K562 (cell line): ENCODE data around the gene WDR46. TPM values are rescaled to one million over a fixed set of nuclear protein-coding genes. Genes with fewer than 3 reads are reported as not detected.

ENCODE experiments used
- CBX5 ChIP-seq: IDR thresholded peaks from 2 replicates; pipeline ENCODE4 v1.6.1; 2014; ENCODE audit warnings: low read depth, borderline replicate concordance
- CHCHD3 ChIP-seq: fragments of 250-450 bp; sonication (Bioruptor Pico); IDR thresholded peaks from 2 replicates; pipeline ENCODE4 v2.1.2; 2022; ENCODE audit warnings: mild to moderate bottlenecking
- FOSL1 ChIP-seq: fragments of 200-800 bp; sonication (Bioruptor generic); conservative IDR thresholded peaks from 2 replicates; pipeline ENCODE4 v1.6.1; 2016; ENCODE audit warnings: missing genetic modification characterization, missing compliant biosample characterization
- FOXP1 ChIP-seq: sonication (generic); formaldehyde crosslinking; IDR thresholded peaks from 2 replicates; pipeline ENCODE4 v1.8.0; 2022; ENCODE audit warnings: mild to moderate bottlenecking, missing genetic modification reagents
- MXI1 ChIP-seq: IDR thresholded peaks from 2 replicates; pipeline ENCODE4 v1.6.1; 2011; ENCODE audit warnings: low read depth, mild to moderate bottlenecking, improper control_type of control experiment, low read length
- PYGO2 ChIP-seq: fragments of 450-650 bp; IDR thresholded peaks from 2 replicates; pipeline ENCODE4 v1.6.1; 2016; ENCODE audit warnings: mild to moderate bottlenecking, missing genetic modification characterization, moderate library complexity, missing compliant biosample characterization
- TEAD4 ChIP-seq, 2 experiments: sonication (generic) in 1 of 2; formaldehyde crosslinking in 1 of 2; IDR thresholded peaks; 2 replicates each; pipeline versions ENCODE4 v1.6.1 to v1.8.0; 2012 to 2022; ENCODE audit warnings: borderline replicate concordance in 1 of 2, inconsistent platforms in 1 of 2, low read length in 1 of 2, mild to moderate bottlenecking in 1 of 2, missing genetic modification reagents in 1 of 2
- ZKSCAN8 ChIP-seq: fragments of 200-800 bp; sonication (Bioruptor generic); IDR thresholded peaks from 2 replicates; pipeline ENCODE4 v1.6.1; 2016; ENCODE audit warnings: missing genetic modification characterization, missing compliant biosample characterization
- ZNF695 ChIP-seq: fragments of 450-650 bp; formaldehyde crosslinking; IDR thresholded peaks from 2 replicates; pipeline ENCODE4 v1.4.0; 2020; ENCODE audit warnings: mild to moderate bottlenecking, moderate library complexity
- polyA plus RNA-seq, 8 experiments: library from polyadenylated mRNA; depleted of rRNA in 4 of 8; stranded (reverse) in 5 of 8; unstranded in 3 of 8; fragments of >200 nt; fragmentation: Nextera tagmentation in 2 of 8; fragmentation: Illumina TruSeq in 1 of 8; extraction: Ambion mirVana in 2 of 8; extraction: Trizol in 1 of 8; gene quantifications; 2 replicates each; pipeline versions ENCODE4 v1.2.1 to v1.2.3, GENCODE V29; 2011 to 2014; ENCODE audit warnings: inconsistent platforms in 1 of 8, missing spikeins in 1 of 8
- total RNA-seq, 7 experiments: library from RNA; depleted of rRNA in 6 of 7; stranded (reverse); fragments of >200 nt in 6 of 7; fragmentation: Illumina TruSeq in 2 of 7; extraction: Trizol in 2 of 7; gene quantifications; 2 replicates each; pipeline versions ENCODE4 v1.2.1 to v1.2.3, GENCODE V29; 2011 to 2021; ENCODE audit warnings: low replicate concordance in 1 of 7
- TF ChIP-seq, protein P1 (sequence below): sonication (generic); formaldehyde crosslinking; IDR thresholded peaks from 2 replicates; pipeline ENCODE4 v1.8.0; 2022; ENCODE audit warnings: mild to moderate bottlenecking, missing genetic modification reagents, borderline replicate concordance
- TF ChIP-seq, protein P2 (sequence below): sonication (generic); formaldehyde crosslinking; IDR thresholded peaks from 2 replicates; pipeline ENCODE4 v1.5.0; 2020; ENCODE audit warnings: missing genetic modification reagents
- TF ChIP-seq, protein P3 (sequence below): fragments of 200-600 bp; sonication (generic); IDR thresholded peaks from one replicate; pipeline ENCODE4 v1.6.1; 2012; ENCODE audit warnings: mild to moderate bottlenecking, low read depth, low read length, inconsistent platforms

WDR46 gene
- total and polyA plus RNA-seq, 9 of the 15 experiments (the other 6 are each of a cell fraction or from before 2014, with no cell fraction given): 8.9 to 146 (median 93.1) TPM

DNA sequence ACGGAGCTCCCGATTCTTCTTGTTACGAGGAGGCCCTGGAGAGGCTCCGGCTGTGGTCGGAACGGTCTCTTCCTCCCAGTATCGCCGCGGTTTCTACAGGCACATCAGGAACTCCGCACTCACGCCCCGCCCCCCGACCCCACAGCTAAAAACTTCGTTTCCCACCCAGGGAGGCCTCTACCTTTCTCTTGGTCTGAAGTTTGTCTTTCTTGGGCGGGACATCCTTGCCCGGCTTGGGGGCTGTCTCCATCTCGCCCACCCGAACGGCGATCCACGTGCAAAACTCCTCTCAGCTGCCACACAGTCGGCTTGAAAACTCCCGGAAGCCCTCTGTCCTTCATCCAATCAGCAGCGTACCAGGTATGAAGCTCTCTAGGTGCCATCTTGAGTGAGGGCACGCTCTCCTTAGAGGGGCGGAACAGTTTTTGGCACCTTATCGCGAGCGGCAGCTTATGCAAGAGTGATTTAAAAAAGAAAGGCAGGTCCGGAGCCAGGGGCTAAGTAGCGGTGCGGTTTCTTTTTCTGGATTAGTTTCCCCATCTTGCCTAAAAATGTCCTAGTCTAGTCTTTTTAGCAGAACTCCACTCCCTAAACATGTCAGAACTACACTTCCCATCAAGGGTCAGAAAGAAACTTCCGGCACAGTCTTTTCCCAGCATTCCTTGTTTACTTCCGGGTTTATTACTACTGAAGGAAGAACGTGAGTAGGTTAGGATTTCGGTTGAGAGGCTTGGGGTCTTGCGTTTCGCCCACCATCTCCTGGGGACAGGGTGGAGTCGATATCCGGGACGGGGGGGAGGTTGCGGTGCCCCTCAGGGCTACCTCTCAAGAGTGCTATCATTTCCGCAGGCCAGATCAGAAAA, at the start of gene WDR46, which contains the start of gene PFDN6 (continued):
- TF ChIP-seq, protein P1, sequence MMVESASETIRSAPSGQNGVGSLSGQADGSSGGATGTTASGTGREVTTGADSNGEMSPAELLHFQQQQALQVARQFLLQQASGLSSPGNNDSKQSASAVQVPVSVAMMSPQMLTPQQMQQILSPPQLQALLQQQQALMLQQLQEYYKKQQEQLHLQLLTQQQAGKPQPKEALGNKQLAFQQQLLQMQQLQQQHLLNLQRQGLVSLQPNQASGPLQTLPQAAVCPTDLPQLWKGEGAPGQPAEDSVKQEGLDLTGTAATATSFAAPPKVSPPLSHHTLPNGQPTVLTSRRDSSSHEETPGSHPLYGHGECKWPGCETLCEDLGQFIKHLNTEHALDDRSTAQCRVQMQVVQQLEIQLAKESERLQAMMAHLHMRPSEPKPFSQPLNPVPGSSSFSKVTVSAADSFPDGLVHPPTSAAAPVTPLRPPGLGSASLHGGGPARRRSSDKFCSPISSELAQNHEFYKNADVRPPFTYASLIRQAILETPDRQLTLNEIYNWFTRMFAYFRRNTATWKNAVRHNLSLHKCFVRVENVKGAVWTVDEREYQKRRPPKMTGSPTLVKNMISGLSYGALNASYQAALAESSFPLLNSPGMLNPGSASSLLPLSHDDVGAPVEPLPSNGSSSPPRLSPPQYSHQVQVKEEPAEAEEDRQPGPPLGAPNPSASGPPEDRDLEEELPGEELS (CRISPR knock-in tag): no peak
- TF ChIP-seq, protein P2, sequence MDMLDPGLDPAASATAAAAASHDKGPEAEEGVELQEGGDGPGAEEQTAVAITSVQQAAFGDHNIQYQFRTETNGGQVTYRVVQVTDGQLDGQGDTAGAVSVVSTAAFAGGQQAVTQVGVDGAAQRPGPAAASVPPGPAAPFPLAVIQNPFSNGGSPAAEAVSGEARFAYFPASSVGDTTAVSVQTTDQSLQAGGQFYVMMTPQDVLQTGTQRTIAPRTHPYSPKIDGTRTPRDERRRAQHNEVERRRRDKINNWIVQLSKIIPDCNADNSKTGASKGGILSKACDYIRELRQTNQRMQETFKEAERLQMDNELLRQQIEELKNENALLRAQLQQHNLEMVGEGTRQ (CRISPR knock-in tag): no peak
- TF ChIP-seq, protein P3, sequence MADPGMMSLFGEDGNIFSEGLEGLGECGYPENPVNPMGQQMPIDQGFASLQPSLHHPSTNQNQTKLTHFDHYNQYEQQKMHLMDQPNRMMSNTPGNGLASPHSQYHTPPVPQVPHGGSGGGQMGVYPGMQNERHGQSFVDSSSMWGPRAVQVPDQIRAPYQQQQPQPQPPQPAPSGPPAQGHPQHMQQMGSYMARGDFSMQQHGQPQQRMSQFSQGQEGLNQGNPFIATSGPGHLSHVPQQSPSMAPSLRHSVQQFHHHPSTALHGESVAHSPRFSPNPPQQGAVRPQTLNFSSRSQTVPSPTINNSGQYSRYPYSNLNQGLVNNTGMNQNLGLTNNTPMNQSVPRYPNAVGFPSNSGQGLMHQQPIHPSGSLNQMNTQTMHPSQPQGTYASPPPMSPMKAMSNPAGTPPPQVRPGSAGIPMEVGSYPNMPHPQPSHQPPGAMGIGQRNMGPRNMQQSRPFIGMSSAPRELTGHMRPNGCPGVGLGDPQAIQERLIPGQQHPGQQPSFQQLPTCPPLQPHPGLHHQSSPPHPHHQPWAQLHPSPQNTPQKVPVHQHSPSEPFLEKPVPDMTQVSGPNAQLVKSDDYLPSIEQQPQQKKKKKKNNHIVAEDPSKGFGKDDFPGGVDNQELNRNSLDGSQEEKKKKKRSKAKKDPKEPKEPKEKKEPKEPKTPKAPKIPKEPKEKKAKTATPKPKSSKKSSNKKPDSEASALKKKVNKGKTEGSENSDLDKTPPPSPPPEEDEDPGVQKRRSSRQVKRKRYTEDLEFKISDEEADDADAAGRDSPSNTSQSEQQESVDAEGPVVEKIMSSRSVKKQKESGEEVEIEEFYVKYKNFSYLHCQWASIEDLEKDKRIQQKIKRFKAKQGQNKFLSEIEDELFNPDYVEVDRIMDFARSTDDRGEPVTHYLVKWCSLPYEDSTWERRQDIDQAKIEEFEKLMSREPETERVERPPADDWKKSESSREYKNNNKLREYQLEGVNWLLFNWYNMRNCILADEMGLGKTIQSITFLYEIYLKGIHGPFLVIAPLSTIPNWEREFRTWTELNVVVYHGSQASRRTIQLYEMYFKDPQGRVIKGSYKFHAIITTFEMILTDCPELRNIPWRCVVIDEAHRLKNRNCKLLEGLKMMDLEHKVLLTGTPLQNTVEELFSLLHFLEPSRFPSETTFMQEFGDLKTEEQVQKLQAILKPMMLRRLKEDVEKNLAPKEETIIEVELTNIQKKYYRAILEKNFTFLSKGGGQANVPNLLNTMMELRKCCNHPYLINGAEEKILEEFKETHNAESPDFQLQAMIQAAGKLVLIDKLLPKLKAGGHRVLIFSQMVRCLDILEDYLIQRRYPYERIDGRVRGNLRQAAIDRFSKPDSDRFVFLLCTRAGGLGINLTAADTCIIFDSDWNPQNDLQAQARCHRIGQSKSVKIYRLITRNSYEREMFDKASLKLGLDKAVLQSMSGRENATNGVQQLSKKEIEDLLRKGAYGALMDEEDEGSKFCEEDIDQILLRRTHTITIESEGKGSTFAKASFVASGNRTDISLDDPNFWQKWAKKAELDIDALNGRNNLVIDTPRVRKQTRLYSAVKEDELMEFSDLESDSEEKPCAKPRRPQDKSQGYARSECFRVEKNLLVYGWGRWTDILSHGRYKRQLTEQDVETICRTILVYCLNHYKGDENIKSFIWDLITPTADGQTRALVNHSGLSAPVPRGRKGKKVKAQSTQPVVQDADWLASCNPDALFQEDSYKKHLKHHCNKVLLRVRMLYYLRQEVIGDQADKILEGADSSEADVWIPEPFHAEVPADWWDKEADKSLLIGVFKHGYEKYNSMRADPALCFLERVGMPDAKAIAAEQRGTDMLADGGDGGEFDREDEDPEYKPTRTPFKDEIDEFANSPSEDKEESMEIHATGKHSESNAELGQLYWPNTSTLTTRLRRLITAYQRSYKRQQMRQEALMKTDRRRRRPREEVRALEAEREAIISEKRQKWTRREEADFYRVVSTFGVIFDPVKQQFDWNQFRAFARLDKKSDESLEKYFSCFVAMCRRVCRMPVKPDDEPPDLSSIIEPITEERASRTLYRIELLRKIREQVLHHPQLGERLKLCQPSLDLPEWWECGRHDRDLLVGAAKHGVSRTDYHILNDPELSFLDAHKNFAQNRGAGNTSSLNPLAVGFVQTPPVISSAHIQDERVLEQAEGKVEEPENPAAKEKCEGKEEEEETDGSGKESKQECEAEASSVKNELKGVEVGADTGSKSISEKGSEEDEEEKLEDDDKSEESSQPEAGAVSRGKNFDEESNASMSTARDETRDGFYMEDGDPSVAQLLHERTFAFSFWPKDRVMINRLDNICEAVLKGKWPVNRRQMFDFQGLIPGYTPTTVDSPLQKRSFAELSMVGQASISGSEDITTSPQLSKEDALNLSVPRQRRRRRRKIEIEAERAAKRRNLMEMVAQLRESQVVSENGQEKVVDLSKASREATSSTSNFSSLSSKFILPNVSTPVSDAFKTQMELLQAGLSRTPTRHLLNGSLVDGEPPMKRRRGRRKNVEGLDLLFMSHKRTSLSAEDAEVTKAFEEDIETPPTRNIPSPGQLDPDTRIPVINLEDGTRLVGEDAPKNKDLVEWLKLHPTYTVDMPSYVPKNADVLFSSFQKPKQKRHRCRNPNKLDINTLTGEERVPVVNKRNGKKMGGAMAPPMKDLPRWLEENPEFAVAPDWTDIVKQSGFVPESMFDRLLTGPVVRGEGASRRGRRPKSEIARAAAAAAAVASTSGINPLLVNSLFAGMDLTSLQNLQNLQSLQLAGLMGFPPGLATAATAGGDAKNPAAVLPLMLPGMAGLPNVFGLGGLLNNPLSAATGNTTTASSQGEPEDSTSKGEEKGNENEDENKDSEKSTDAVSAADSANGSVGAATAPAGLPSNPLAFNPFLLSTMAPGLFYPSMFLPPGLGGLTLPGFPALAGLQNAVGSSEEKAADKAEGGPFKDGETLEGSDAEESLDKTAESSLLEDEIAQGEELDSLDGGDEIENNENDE: no peak
- TF ChIP-seq ZNF695 (CRISPR knock-in tag): no peak
- TF ChIP-seq TEAD4 (IDR thresholded peaks at IDR 0.05; ENCODE audit: low read length): peak; percentile 37; the same call in 1 of the 2 replicates
- TF ChIP-seq TEAD4 (CRISPR knock-in tag; IDR thresholded peaks at IDR 0.05; ENCODE audit: borderline replicate concordance): no peak
- no peak for TF ChIP-seq ZKSCAN8 (CRISPR knock-in tag)
- peak; percentile 97 for TF ChIP-seq MXI1
- TF ChIP-seq CHCHD3 (CRISPR knock-in tag): no peak
- peak; percentile 63 for TF ChIP-seq FOSL1 (tag)
- TF ChIP-seq FOXP1 (CRISPR knock-in tag): peak; percentile 82; the same call in 1 of the 2 replicates
- TF ChIP-seq PYGO2 (tag): 0 out of 2 replicates have a peak, but pooled peaks have one; percentile 35
- TF ChIP-seq CBX5: no peak
